GM19043 (cell line): Measurements from ENCODE around the gene LRRC3C.
"Not testable (repeated sequence)": the region's sequence is repeated elsewhere in the genome, so short reads cannot be mapped to it uniquely, and the experiment has no call there.

Experiments
- ATAC-seq: cut with Tn5 transposase; IDR thresholded peaks from one replicate; pipeline ENCODE4 v1.9.1; 2021; ENCODE audit warnings: low read depth; ENCODE audit not compliant: unreplicated experiment

The LRRC3C gene

DNA sequence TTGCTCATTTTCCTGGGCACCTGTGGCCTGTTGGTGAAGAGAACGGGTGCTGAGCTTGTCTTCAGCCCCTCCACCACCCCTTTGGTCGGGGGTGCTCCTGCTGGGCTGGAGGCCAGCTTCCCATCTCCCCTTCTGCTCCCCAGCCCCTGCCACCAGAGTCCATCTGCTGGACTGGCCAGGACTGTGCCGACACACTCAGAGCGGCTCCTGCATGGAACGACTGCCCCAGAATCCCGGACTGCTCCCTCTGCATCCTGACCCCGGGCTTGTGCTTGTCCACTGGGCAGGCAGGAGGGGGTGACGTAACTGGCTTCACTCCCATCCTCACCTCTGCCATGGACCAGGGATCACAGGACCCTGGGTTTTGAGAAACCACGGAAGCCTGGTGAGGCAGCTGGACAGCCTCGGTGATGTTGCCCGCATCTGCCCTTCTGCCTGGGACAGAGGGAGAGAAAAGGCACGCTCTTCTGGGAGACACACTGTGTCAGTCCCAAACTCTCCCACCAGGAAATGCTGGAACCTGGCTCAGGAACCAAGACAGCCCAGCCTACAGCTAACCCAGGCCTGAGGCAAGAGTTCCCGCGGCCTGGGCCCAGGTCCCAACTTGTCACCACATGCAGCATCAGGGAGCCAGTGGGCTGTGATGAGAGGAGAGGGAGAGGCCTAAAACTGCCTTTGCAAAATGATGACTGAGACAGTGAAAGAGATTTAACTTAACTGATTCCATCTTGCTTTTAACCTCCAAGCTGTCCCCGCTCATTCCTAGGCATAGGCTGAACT lies 19.2 kb downstream of the LRRC3C start:
- ATAC-seq, result no peak

DNA sequence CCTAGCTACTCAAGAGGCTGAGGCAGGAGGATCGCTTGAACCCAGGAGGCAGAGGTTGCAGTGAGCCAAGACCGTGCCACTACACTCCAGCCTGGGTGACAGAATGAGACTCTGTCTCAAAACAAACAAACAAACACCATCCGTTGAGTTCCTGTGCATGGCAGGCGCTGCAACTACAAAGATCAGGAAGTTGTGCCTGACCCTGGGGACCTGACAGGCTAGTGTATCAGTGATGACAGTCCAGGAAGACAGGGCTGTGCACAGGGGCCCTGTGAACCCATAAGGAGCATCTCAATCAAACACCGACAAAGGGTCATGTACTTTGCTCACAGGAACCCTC lies 20.9 kb downstream of the LRRC3C start:
- not testable (repeated sequence) for ATAC-seq

GRCh38 chr17:39949028-39949427 lies 21.5 kb downstream of the LRRC3C start:
- no peak for ATAC-seq

- ATAC-seq, result no peak
Measured at GRCh38 chr17:39950871-39951348, 23.4 kb downstream of the LRRC3C start.

DNA sequence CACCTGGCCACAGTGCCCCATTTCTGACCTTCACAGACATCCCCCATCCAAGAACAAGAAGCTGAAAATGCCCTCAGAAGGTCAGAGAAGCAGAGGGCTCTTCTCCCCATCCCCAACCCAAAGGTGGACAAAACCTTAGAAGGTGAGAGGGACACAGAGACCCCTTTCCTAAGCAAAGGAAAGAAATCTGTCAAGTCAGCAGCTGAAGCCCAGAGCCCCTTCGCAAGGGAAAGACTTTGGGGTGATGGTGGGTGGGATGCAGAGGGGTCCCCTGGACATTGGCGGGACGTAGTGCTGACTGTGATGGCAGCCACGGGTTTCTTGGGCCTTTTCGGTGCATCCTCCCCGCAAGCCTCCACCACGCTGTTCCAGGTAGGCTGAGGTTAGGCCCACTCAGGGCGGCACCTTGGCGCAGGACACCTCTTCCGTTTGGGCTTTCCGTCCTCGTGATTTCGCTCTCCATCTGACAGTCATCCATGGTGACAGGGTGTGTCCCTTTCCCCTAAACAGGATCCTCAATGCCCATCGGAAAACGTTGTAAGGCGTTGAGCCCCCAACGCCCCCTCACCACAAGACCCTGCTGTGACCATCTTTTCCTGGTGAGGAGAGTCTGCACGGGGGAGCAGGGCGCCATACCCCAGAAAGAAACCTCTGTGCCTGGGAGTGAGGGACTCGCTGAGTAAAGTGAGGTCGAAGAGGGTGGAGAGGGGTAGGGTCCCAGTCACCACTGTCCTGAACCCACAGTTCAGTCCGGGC lies 24.6 kb downstream of the LRRC3C start:
- no peak for ATAC-seq

DNA sequence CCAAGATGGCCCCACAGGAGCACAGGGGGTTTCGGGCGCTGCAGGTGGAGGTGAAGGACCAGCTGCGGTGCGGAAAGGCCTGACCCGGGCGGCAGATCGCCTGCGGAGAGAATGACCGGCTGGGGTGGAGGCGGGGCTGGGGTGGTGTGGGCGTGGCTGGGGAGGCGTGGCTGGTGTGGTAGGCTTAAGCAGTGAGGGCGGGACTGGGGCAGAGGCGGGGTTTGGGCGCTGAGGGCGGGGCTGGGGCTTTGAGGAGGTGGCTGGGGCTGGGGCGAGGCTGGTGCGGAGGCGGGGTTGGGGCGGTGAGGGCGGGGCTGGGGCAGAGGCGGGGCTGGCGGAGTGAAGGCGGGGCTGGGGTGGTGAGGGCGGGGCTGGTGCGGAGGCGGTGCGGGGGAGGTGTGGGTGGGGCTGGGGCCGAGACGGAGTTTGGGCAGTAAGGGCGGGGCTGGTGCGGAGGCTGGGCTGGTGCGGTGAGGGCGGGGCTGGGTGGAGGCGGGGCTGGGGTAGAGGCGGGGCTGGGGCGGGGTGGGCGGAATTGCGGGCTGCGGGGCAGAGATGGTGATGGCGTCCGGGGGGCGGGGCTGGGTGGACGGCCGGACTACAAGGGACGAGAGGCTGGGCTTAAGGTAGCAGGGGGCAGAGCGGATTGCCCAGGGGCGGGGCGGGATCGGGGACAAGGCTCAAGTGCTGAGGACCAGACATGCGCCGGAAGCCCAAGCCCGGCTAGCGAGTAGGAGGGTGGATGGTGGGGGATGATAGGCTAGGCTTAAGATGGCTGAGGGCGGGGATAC lies 25.3 kb downstream of the LRRC3C start:
- ATAC-seq, result peak; percentile 66

DNA sequence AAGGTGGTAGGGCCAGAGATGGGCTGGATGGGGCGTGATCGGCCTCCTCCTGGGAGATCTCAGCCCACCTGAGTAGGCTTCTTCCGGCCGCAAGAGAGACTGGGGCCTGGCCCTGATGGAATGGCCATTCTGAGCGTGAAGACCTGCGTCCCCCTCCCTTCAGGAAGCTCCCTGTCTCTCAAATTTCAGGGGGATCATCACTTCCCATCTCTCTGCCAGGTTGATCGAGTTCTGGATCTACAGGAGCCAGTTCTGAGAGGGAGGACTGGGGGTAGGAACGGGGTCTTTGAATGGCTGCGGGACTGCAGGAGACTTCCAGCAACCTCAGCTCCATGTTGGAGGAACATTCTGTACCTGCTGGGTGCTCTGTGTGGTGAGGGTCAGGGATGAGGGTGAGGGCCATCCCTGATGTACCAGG lies 25.9 kb downstream of the LRRC3C start:
- no peak for ATAC-seq

GRCh38 chr17:39954876-39955275 lies 27.3 kb downstream of the LRRC3C start:
- no peak for ATAC-seq

GRCh38 chr17:39955726-39956225 lies 28.2 kb downstream of the LRRC3C start:
- ATAC-seq, result no peak

- ATAC-seq, result no peak
Measured at GRCh38 chr17:39960524-39961041, 33.1 kb downstream of the LRRC3C start.

- ATAC-seq, result no peak
Measured at GRCh38 chr17:39962642-39963220, 35.2 kb downstream of the LRRC3C start, which contains the start of gene GSDMA. Gene GSDMA, plus strand, starts transcription at chr17:39963004. Its CDS starts 2,684 bp downstream, at chr17:39965688.

- ATAC-seq, result no peak
Measured at GRCh38 chr17:39963829-39964228, 36.3 kb downstream of the LRRC3C start.

DNA sequence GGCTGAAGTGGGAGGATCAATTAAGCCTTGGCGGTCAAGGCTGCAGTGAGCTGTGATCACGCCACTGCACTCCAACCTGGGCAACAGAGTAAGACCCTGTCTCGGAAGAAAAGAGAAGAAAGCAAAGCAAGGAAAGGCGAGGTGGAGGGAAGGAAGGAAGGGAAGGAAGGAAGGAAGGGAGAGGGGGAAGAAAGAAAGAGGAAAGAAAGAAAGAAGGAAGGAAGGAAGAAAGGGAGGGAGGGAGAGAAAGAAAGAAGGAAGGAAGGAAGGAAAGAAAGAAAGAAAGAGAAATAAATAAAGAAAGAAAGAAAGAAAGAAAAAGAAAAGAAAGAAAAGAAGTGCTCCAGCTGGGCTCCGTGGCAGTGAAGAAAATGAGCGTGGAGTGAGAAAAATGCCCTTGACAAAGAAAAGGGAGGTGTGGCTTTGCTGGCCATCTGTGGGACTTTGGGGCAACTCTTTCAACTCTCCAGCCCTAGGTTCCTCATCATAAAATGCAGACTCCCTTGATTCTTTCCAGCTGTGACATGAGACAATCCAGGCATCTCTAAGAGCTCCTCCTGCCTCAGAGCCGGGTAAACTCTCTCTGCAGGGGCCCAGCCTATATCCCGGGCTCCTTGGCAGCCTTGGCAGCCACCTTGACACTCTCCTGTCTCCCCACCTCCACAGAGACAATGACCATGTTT lies 37.6 kb downstream of the LRRC3C start:
- no peak for ATAC-seq

GRCh38 chr17:39966771-39967170 lies 39.2 kb downstream of the LRRC3C start:
- ATAC-seq, result no peak

DNA sequence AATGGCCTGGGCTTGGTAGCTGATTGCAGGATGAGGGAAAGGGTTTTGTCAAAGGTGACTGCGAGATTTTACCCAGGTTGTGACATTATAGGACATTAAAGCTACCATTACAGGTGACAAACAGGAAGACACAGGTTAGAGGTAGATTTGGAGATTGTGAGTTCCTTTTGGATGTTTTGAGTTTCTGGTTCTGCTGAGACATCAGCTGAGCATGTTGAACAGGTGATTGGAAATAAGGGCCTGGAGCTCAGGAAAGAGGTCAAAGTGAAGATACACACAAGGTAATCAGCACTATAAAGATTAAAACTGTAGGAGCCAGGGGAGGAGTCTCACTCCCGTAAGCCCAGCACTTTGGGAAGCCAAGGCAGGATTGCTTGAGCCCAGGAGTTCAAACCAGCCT lies 41.2 kb downstream of the LRRC3C start:
- ATAC-seq, result no peak

DNA sequence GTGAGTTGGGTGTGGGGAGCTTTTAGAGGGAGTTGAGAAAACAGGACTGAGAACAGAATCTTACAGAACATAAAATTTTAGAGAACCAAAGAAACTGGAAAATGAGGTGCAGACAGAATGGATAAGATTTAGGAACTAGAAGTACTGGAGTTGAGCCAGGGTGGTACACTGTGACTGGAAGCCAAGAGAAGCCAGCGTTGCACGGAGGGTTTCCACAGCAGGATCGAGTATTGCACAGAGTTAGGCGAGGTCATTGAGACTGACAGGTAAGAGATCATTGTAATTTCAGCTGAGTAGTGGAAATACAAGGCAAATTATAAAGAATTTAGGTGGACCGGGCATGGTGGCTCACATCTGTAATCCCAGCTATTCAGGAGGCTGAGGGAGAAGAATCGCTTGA lies 41.8 kb downstream of the LRRC3C start:
- ATAC-seq, result no peak

DNA sequence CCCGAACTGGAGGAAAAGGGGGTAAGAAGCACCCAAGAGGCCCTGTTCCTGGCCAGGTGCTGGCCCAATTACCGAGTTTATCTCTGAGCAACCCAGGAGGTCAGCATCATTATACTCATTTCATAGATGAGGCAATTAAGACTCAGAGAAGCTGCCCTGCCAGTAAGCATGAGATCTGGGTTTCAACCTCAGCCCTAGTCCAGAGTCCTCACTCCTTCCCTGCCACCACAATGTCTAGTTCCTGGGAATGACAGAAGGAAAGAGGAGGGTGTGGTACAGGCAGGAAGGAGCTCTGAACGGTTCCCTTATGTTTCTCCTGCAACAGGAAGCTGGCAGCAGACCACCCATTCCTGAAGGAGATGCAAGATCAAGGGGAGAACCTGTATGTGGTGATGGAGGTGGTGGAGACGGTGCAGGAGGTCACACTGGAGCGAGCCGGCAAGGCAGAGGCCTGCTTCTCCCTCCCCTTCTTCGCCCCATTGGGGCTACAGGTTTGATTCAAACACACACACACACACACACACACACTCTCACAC lies 42.7 kb downstream of the LRRC3C start:
- ATAC-seq, result no peak

- ATAC-seq, result no peak
Measured at GRCh38 chr17:39971076-39971603, 43.6 kb downstream of the LRRC3C start.

DNA sequence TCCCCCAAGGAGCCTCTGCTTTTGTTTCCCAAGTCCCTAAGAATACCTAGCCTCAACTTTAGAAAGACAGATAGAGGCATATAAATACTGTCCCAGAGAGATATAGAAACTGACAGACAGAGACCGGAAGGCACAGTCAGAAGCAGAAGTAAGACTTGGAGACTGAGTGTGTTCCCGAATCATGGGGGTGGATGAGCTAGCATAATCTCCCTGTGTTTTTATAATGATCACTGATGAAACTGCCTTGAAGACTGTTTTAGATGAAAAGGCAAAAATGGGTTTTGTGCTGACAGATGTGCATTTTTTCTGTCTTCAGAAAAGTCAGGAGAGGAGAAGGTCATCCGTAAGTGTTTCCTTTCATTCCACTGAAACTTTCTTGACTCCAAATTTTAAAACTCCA lies 44.7 kb downstream of the LRRC3C start:
- no peak for ATAC-seq
